CD4-positive, alpha-beta T cell treated with Interleukin-4 for 1 hour (primary cell): ENCODE measurements around the gene RALGDS.
"Not testable (repeated sequence)": the region's sequence is repeated elsewhere in the genome, so short reads cannot be mapped to it uniquely, and the experiment has no call there.

Experiments used
- DNase-seq, 2 donors: peaks; one replicate each; pipeline ENCODE4 v3.0.0-alpha.2; 2020 to 2022

RALGDS gene

GRCh38 chr9:133121198-133121914 is at the start of gene RALGDS:
Gene RALGDS, minus strand, starts transcription at chr9:133121240. Its CDS starts 86 bp downstream, at chr9:133121154.
- peak; percentile 92 to 93 for DNase-seq

GRCh38 chr9:133170716-133171115 is 49.7 kb upstream of the RALGDS start:
- DNase-seq: no peak

- not testable (repeated sequence) for DNase-seq
These were observed 48.6 kb upstream of the RALGDS start for GRCh38 chr9:133169687-133170086.

GRCh38 chr9:133169102-133169501 is 48.1 kb upstream of the RALGDS start:
- DNase-seq: no peak

GRCh38 chr9:133168432-133168831 is 47.4 kb upstream of the RALGDS start:
- DNase-seq: no peak

GRCh38 chr9:133167769-133168168 is 46.7 kb upstream of the RALGDS start:
- no peak for DNase-seq

- DNase-seq: no peak
These were observed 46.2 kb upstream of the RALGDS start for GRCh38 chr9:133167096-133167730.

- no peak for DNase-seq
These were observed 45.4 kb upstream of the RALGDS start for GRCh38 chr9:133166392-133166791.

GRCh38 chr9:133165452-133165730 is 44.4 kb upstream of the RALGDS start:
- DNase-seq: no peak

- no peak for DNase-seq
These were observed 43.2 kb upstream of the RALGDS start for GRCh38 chr9:133164191-133164590.

- DNase-seq: peak; percentile 28 to 60
These were observed 42.6 kb upstream of the RALGDS start, which contains the start of gene GBGT1 for GRCh38 chr9:133163504-133164172. Gene GBGT1, minus strand, starts transcription at chr9:133163914. Its CDS starts 1,502 bp downstream, at chr9:133162412.

- DNase-seq: no peak
These were observed 41.9 kb upstream of the RALGDS start for GRCh38 chr9:133162861-133163503.

GRCh38 chr9:133161547-133161950 is 40.5 kb upstream of the RALGDS start:
- no peak for DNase-seq

GRCh38 chr9:133160742-133161546 is 39.9 kb upstream of the RALGDS start:
- peak; percentile 52 for DNase-seq

GRCh38 chr9:133158695-133159094 is 37.7 kb upstream of the RALGDS start:
- DNase-seq: no peak

GRCh38 chr9:133155156-133155555 is 34.1 kb upstream of the RALGDS start:
- DNase-seq: no peak

GRCh38 chr9:133154097-133154989 is 33.3 kb upstream of the RALGDS start:
- no peak for DNase-seq

- DNase-seq: no peak
These were observed 32.4 kb upstream of the RALGDS start for GRCh38 chr9:133153227-133154096.

- no peak for DNase-seq
These were observed 30.8 kb upstream of the RALGDS start for GRCh38 chr9:133151601-133152525.
